ENCODE measurements around the gene HIPK1.

DNA sequence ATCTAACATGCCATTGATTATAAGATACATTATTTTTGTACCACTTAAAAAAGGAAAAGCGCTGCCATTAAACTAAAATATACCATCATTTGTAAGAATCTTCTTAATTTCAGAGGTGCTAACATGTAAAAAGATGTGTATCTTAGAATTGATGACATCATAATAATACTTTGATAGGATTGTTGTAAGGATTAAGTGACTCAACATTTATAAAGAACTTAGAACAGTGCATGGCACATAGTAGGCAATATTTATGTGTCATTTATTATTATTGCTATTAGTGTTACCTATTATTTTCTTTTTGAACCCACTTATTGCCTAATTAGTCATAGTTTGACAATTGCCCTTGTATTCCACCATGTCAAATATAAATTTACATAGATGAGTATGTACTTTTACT is 21.8 kb downstream of the HIPK1 start:
- TF ChIP-seq, protein P1, sequence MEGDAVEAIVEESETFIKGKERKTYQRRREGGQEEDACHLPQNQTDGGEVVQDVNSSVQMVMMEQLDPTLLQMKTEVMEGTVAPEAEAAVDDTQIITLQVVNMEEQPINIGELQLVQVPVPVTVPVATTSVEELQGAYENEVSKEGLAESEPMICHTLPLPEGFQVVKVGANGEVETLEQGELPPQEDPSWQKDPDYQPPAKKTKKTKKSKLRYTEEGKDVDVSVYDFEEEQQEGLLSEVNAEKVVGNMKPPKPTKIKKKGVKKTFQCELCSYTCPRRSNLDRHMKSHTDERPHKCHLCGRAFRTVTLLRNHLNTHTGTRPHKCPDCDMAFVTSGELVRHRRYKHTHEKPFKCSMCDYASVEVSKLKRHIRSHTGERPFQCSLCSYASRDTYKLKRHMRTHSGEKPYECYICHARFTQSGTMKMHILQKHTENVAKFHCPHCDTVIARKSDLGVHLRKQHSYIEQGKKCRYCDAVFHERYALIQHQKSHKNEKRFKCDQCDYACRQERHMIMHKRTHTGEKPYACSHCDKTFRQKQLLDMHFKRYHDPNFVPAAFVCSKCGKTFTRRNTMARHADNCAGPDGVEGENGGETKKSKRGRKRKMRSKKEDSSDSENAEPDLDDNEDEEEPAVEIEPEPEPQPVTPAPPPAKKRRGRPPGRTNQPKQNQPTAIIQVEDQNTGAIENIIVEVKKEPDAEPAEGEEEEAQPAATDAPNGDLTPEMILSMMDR (IDR thresholded peaks at IDR 0.05 in 2 of 3, conservative IDR thresholded peaks at IDR 0.05 in 1 of 3; ENCODE audit: control insufficient read depth in 2 of 3, extremely low read depth in 1 of 3, insufficient read depth in 1 of 3, low read depth in 3 of 3, low read length in 3 of 3), result no peak
- no peak for TF ChIP-seq RAD21 (IDR thresholded peaks at IDR 0.05; ENCODE audit: insufficient read depth, low read depth, low read length)

All from GM12878 (cell line).